Midbrain (tissue), 1 donor: Measurements from ENCODE around the gene SMIM23.

ENCODE experiments used
- DNase-seq: peaks from one replicate; lab custom pipeline; 2025; lab: John Stamatoyannopoulos, UW

SMIM23 gene

GRCh38 chr5:171785517-171785916 is at the start of gene SMIM23:
TSS of gene SMIM23 (plus strand) at chr5:171785817. CDS start at chr5:171785872, 55 bp downstream.
- no peak for DNase-seq

- no peak for DNase-seq
These were observed 48.4 kb upstream of the SMIM23 start for GRCh38 chr5:171736976-171737891.

- no peak for DNase-seq
These were observed 47.1 kb upstream of the SMIM23 start for GRCh38 chr5:171738501-171738900.

- no peak for DNase-seq
These were observed 46.3 kb upstream of the SMIM23 start for GRCh38 chr5:171739271-171739670.

DNA sequence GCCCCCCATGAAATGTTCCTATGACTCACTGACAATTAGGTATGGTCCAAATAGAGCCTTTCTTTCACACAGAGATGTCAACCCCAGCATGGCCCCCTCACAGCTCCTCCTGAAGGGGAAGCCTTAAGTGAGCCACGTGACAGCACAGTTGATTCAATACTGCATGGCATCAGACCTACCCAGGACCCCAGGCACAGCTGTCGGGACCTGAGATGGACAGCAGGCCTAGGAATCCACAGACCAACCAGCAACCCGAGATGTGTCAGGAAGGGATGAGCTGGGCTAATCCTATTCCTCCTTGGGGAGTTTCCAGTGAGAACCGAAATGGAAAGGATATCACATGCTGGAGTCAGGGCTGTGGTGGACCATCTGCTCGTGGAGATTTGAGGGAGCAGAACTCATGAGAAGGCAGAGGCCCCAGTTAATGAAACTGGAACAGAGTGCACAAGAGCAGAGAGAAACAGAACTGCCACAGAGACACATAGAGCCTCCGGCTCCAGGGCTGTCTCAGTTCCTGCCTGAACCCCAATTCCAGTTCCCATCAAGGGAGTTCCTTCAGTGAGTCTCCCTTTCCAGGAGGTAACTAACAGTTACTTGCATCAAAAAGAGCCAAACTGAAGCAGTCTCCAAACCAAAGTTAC is 42.1 kb upstream of the SMIM23 start:
- DNase-seq, result no peak

DNA sequence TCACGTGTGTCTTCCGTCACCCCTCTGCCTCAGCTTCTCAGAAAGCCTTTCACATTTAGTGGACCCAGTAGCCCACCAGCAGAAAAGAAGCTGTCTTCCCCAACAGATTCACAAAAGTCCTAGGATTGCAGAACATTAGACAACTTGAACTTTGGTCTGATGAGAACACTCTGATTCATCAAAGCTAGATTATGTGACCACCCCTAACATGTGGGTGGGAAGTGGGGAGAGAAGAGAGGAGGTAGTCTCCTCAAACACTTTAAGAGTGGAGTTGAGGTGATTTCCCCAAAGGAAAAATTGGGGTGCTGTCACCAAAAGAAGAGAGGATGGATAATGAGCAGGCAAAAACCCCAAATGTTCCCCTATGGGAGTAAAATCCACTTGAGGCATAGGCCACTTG is 41.4 kb upstream of the SMIM23 start:
- no peak for DNase-seq

DNA sequence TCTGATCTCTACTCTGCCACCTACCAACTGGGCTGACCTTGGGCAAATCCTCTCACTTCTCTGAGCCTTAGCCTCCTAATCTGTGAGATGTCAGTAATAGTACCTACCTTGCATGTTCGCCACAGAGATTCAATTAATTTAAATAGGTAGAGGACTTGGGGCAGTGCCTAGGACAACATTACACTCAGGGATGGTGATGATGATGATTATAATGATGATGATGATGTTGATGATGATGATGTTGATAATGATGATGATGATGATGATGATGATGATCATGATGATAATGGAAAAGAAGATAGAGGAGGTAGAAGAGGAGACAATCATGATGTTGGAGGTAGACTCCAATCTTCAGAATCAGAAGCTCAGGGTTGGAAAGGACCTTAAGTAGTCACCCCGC is 40.7 kb upstream of the SMIM23 start:
- DNase-seq, result no peak

- DNase-seq, result no peak
These were observed 40.0 kb upstream of the SMIM23 start for GRCh38 chr5:171745602-171746001.

- DNase-seq, result no peak
These were observed 38.4 kb upstream of the SMIM23 start for GRCh38 chr5:171747061-171747859.

DNA sequence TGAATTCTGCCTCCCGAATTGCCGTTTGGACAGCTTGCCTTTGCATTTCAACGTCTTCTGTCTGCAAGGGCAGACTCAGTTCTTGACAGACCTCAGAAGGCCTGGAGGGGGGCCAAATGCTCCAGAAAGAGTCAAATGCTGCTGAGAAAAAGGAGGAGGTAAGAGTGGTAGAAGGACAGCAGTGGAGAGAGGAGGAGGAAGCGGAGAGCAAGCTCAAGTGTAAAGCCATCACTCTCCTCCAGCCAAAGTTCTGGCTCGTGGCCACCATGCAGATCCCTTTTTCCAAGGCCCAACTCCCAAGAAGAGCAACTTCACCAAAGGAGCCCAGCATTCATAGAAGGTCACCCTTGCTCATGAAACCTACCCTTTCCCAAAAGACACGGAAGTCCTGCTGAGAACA is 36.9 kb upstream of the SMIM23 start:
- DNase-seq, result no peak

DNA sequence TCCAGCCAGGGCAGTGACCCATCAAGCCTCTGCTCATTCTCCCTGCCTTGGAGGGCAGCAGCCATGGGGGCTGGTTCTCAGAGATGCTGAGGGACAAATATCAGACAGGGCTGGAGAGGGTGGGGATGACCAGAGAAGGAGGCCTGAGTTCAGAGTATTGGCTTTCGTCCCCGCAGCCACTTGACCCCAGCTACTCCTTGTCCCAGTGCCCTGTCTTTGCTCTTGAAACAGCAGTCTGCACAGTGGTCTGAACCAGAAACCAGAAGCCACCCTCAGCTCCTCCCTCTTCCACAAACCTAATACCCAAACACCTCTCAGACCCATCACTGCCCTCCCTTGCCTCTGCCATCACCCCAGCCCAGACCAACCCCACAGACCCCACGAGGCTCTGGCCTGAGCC is 36.3 kb upstream of the SMIM23 start:
- no peak for DNase-seq

GRCh38 chr5:171750311-171750788 is 35.3 kb upstream of the SMIM23 start:
- DNase-seq, result peak; percentile 13

GRCh38 chr5:171755354-171755821 is 30.2 kb upstream of the SMIM23 start:
- no peak for DNase-seq

- no peak for DNase-seq
These were observed 27.6 kb upstream of the SMIM23 start for GRCh38 chr5:171757853-171758535.

GRCh38 chr5:171759777-171760176 is 25.8 kb upstream of the SMIM23 start:
- no peak for DNase-seq

DNA sequence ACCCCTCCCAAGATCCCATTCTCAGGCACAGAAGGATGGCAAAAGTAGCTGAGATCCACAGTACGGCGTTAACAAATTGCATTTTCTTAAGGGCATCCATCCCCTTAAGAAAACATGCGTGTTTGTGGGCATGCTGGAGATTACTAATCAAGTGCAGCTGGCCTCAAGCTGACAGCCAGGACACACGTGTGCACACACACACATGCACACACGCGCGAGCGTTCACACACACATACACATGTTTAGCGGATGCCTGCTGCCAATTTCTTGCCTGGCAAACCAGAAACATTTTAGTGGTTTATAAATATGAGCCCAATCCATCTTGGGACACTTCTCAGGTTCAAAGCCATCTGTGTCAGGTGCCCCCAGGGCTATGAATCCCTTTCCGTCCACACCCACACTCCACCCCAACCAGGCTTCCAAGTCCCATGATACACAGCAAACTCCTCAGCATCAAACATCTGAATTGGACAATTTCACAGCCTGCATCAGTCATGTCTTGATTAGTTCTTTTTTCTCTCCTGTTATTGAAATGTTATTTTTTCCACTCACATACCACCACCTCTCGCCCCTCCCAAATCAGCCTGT is 23.5 kb upstream of the SMIM23 start:
- DNase-seq, result no peak

GRCh38 chr5:171762903-171763302 is 22.7 kb upstream of the SMIM23 start:
- no peak for DNase-seq

DNA sequence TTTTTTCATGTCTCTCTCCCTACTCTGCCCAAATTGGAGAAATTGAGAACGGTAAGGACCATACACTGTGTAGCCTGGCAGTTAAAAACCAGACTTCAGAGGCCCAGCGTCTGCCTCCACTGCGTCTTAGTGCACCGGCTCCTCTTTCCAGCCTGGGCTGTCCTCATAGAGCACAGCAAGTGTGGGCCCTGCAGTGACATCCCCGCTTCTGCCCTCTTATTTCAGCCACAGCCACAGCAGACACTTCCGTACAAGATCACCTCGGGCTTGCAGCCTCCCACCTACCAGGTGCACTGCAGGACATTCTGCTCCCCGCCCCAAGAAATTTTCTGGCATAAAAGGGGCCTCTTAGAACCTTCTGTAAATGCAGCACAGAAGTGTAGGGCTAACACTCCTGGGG is 21.4 kb upstream of the SMIM23 start:
- DNase-seq, result no peak

DNA sequence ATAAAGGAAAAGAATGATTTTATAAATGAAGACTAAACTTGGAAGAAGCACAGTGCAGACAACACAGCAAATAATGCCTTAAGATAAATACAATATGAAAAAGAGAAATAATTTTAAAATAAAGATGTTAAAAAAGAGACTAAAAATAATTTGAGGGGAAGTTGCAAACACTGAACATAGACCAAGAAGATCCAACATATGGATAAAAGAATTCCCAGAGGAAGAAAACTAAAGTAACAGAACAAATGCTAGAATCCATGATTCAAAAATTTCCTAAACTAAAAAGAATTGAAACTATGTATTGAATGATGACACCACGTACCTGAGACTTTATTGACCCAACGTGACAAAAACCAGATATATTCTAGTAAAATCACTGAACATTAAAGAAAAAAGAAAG is 18.7 kb upstream of the SMIM23 start:
- no peak for DNase-seq

- no peak for DNase-seq
These were observed 15.5 kb upstream of the SMIM23 start for GRCh38 chr5:171770153-171770552.

GRCh38 chr5:171771856-171772255 is 13.8 kb upstream of the SMIM23 start:
- DNase-seq, result no peak
